HG03097 (cell line): Measurements from ENCODE around the gene GH2.
A peak's percentile ranks its signal among the peaks of the same experiment; 100 is the strongest.

ENCODE experiments used
- ATAC-seq: cut with Tn5 transposase; IDR thresholded peaks from one replicate; pipeline ENCODE4 v1.9.1; 2021; ENCODE audit not compliant: unreplicated experiment, low FRiP score

The GH2 gene

GRCh38 chr17:63842540-63843386, 39.0 kb downstream of the GH2 start, which contains the start of gene SMARCD2:
SMARCD2 (minus strand) TSS chr17:63842685; CDS start chr17:63842674, 11 bp downstream.
- ATAC-seq, result peak; percentile 66

GRCh38 chr17:63842173-63842539, 39.6 kb downstream of the GH2 start:
- ATAC-seq, result no peak

GRCh38 chr17:63841350-63842172, 40.2 kb downstream of the GH2 start:
- ATAC-seq, result no peak

- ATAC-seq, result no peak
These were observed 41.0 kb downstream of the GH2 start for GRCh38 chr17:63840591-63841349.

GRCh38 chr17:63838631-63839171, 43.0 kb downstream of the GH2 start:
- no peak for ATAC-seq

- ATAC-seq, result no peak
These were observed 43.7 kb downstream of the GH2 start for GRCh38 chr17:63837962-63838600.

GRCh38 chr17:63837480-63837879, 44.3 kb downstream of the GH2 start:
- ATAC-seq, result no peak

- ATAC-seq, result no peak
These were observed 44.9 kb downstream of the GH2 start for GRCh38 chr17:63836811-63837210.

- no peak for ATAC-seq
These were observed 46.5 kb downstream of the GH2 start for GRCh38 chr17:63835167-63835720.

- ATAC-seq, result no peak
These were observed 47.1 kb downstream of the GH2 start for GRCh38 chr17:63834431-63835166.

- ATAC-seq, result no peak
These were observed 47.9 kb downstream of the GH2 start for GRCh38 chr17:63833741-63834373.

- no peak for ATAC-seq
These were observed 48.6 kb downstream of the GH2 start for GRCh38 chr17:63833026-63833740.

- no peak for ATAC-seq
These were observed 49.3 kb downstream of the GH2 start for GRCh38 chr17:63832455-63832854.

GRCh38 chr17:63832014-63832413, 49.7 kb downstream of the GH2 start:
- ATAC-seq, result no peak

GRCh38 chr17:63831505-63831904, 50.2 kb downstream of the GH2 start:
- ATAC-seq, result no peak

GRCh38 chr17:63830904-63831491, 50.7 kb downstream of the GH2 start:
- ATAC-seq, result no peak

GRCh38 chr17:63830278-63830677, 51.5 kb downstream of the GH2 start:
- no peak for ATAC-seq
